Neural cell (in vitro differentiated cells): Measurements from ENCODE around the gene SSR4. TPM values are rescaled to one million over a fixed set of nuclear protein-coding genes. Genes with fewer than 3 reads are reported as not detected.

Experiments
- H2AFZ ChIP-seq: fragments of 200-600, 300-800 bp; sonication (generic), shearing (Covaris generic); 2 replicates; pipeline ENCODE4 v1.6.0; 2014; ENCODE audit warnings: low read depth, mild to moderate bottlenecking, antibody characterized with exemption, low read length, moderate library complexity
- H3F3A ChIP-seq: fragments of 200-600 bp; shearing (Covaris generic); 2 replicates; pipeline ENCODE4 v1.6.1; 2016; ENCODE audit warnings: mild to moderate bottlenecking, moderate library complexity, mixed read lengths, antibody characterized with exemption, low read length; ENCODE audit not compliant: insufficient read depth, poor library complexity, severe bottlenecking
- H3K27ac ChIP-seq: fragments of 200-600, 300-800 bp; sonication (generic), shearing (Covaris generic); 2 replicates; pipeline ENCODE4 v1.5.1; 2014; ENCODE audit warnings: mild to moderate bottlenecking, low read length, moderate library complexity
- H3K27me3 ChIP-seq: fragments of 300-800, 200-600 bp; sonication (generic), shearing (Covaris generic); 2 replicates; pipeline ENCODE4 v1.6.0; 2014; ENCODE audit warnings: mild to moderate bottlenecking, low read depth, low read length, moderate library complexity; ENCODE audit not compliant: insufficient read depth
- H3K36me3 ChIP-seq: fragments of 300-800, 200-600 bp; sonication (generic), shearing (Covaris generic); 2 replicates; pipeline ENCODE4 v1.5.1; 2014; ENCODE audit warnings: mild to moderate bottlenecking, antibody characterized with exemption, low read length, moderate library complexity; ENCODE audit not compliant: insufficient read depth
- H3K4me2 ChIP-seq: fragments of 300-800, 200-600 bp; sonication (generic), shearing (Covaris generic); 2 replicates; pipeline ENCODE4 v1.6.0; 2014; ENCODE audit warnings: mild to moderate bottlenecking, low read length
- H3K4me3 ChIP-seq: fragments of 300-800, 200-600 bp; sonication (generic), shearing (Covaris generic); 2 replicates; pipeline ENCODE4 v1.5.1; 2014; ENCODE audit warnings: mild to moderate bottlenecking, low read length, moderate library complexity
- H3K79me2 ChIP-seq: fragments of 200-600 bp; shearing (Covaris generic); replicated peaks from 2 replicates; pipeline ENCODE4 v1.6.0; 2014; ENCODE audit warnings: mild to moderate bottlenecking, low read length, moderate library complexity; ENCODE audit not compliant: insufficient read depth
- H3K9ac ChIP-seq: fragments of 300-800, 200-600 bp; sonication (generic), shearing (Covaris generic); 2 replicates; pipeline ENCODE4 v1.6.1; 2016; ENCODE audit warnings: mild to moderate bottlenecking, low read length, mixed read lengths
- H3K9me2 ChIP-seq: fragments of 200-600 bp; shearing (Covaris generic); 2 replicates; pipeline ENCODE4 v1.6.1; 2016; ENCODE audit warnings: mild to moderate bottlenecking, low read length, mixed read lengths; ENCODE audit not compliant: insufficient read depth
- H3K9me3 ChIP-seq: fragments of 200-600, 300-800 bp; sonication (generic), shearing (Covaris generic); 2 replicates; pipeline ENCODE4 v1.6.1; 2016; ENCODE audit warnings: mild to moderate bottlenecking, mixed run types, low read length, moderate library complexity, mixed read lengths
- H4K20me1 ChIP-seq: fragments of 200-600 bp; shearing (Covaris generic); 2 replicates; pipeline ENCODE4 v1.6.1; 2016; ENCODE audit warnings: mild to moderate bottlenecking, mixed run types; ENCODE audit not compliant: insufficient read depth
- EP300 ChIP-seq: fragments of 450-650 bp; conservative IDR thresholded peaks from 2 replicates; pipeline ENCODE4 v1.6.1; 2014; ENCODE audit warnings: antibody characterized with exemption, mild to moderate bottlenecking, moderate library complexity; ENCODE audit not compliant: poor library complexity, severe bottlenecking
- EZH2 ChIP-seq: fragments of 200-600, 300-800 bp; shearing (Covaris generic), sonication (generic); IDR thresholded peaks from 2 replicates; pipeline ENCODE4 v1.6.1; 2014; ENCODE audit warnings: antibody characterized with exemption, low read length, borderline replicate concordance, mild to moderate bottlenecking; ENCODE audit not compliant: insufficient read depth, poor library complexity, severe bottlenecking
- MXI1 ChIP-seq: fragments of 450-650 bp; conservative IDR thresholded peaks from 2 replicates; pipeline ENCODE4 v1.6.1; 2014; ENCODE audit warnings: antibody characterized with exemption, mild to moderate bottlenecking; ENCODE audit not compliant: poor library complexity, severe bottlenecking
- POLR2AphosphoS5 ChIP-seq: IDR thresholded peaks from 2 replicates; pipeline ENCODE4 v1.6.1; 2012
- RAD21 ChIP-seq: fragments of 450-650 bp; conservative IDR thresholded peaks from 2 replicates; pipeline ENCODE4 v1.6.1; 2014; ENCODE audit warnings: antibody characterized with exemption, mild to moderate bottlenecking, moderate library complexity
- REST ChIP-seq: IDR thresholded peaks from 2 replicates; pipeline ENCODE4 v1.6.1; 2012; ENCODE audit warnings: borderline replicate concordance
- SMC3 ChIP-seq: fragments of 450-650 bp; conservative IDR thresholded peaks from 2 replicates; pipeline ENCODE4 v1.6.1; 2014; ENCODE audit warnings: antibody characterized with exemption, mild to moderate bottlenecking, moderate library complexity; ENCODE audit not compliant: poor library complexity
- TAF1 ChIP-seq: IDR thresholded peaks from 2 replicates; pipeline ENCODE4 v1.6.1; 2012; ENCODE audit warnings: low read depth
- polyA plus RNA-seq: library from polyadenylated mRNA; depleted of rRNA; stranded (reverse); fragments of >200 nt; gene quantifications from 2 replicates; pipeline ENCODE4 v1.2.3, GENCODE V29; 2014
- TF ChIP-seq, protein P1 (sequence below): fragments of 450-650 bp; IDR thresholded peaks from 2 replicates; pipeline ENCODE4 v1.5.1; 2014; ENCODE audit warnings: antibody characterized with exemption, mild to moderate bottlenecking, moderate library complexity; ENCODE audit not compliant: poor library complexity, severe bottlenecking

The SSR4 gene
- polyA plus RNA-seq, 1 donor from 2014 or later: 186 TPM

GRCh38 chrX:153819384-153820040, 25.0 kb downstream of the SSR4 start:
- TF ChIP-seq RAD21: no peak
- TF ChIP-seq REST: peak; percentile 1
- no peaks in the 10 kb centered on the region for H3K36me3 ChIP-seq
- no peaks in the 10 kb centered on the region for H3K9me3 ChIP-seq
- peak overlapping the region; percentile 62 for H3K4me3 ChIP-seq
- peak overlapping the region; percentile 79 for H3K9ac ChIP-seq
- peak overlapping the region; percentile 82 for H3K27ac ChIP-seq
- no peaks in the 10 kb centered on the region for H3K27me3 ChIP-seq
- no peaks in the 10 kb centered on the region for H3K9me2 ChIP-seq
- H3F3A ChIP-seq: no peaks in the 10 kb centered on the region
- peaks cover 64% of the 10 kb centered on the region for H3K79me2 ChIP-seq
- peak overlapping the region; percentile 6 for H3K4me2 ChIP-seq
- no peak overlapping the region for H2AFZ ChIP-seq
- H4K20me1 ChIP-seq: no peaks in the 10 kb centered on the region

- TF ChIP-seq, protein P1, sequence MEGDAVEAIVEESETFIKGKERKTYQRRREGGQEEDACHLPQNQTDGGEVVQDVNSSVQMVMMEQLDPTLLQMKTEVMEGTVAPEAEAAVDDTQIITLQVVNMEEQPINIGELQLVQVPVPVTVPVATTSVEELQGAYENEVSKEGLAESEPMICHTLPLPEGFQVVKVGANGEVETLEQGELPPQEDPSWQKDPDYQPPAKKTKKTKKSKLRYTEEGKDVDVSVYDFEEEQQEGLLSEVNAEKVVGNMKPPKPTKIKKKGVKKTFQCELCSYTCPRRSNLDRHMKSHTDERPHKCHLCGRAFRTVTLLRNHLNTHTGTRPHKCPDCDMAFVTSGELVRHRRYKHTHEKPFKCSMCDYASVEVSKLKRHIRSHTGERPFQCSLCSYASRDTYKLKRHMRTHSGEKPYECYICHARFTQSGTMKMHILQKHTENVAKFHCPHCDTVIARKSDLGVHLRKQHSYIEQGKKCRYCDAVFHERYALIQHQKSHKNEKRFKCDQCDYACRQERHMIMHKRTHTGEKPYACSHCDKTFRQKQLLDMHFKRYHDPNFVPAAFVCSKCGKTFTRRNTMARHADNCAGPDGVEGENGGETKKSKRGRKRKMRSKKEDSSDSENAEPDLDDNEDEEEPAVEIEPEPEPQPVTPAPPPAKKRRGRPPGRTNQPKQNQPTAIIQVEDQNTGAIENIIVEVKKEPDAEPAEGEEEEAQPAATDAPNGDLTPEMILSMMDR: no peak
- TF ChIP-seq EZH2 (no peak), TAF1 (no peak), MXI1 (no peak), REST (no peak), EP300 (no peak), POLR2AphosphoS5 (no peak), SMC3 (no peak)
- Histone ChIP-seq H3K9me2 (no peaks in the 10 kb centered on the region), H3K27ac (peak overlapping the region; percentile 5), H3K27me3 (no peaks in the 10 kb centered on the region), H3K36me3 (no peaks in the 10 kb centered on the region), H3K79me2 (peaks cover 65% of the 10 kb centered on the region), H3K4me2 (no peak overlapping the region), H3K9ac (no peak overlapping the region), H4K20me1 (no peaks in the 10 kb centered on the region), H3F3A (no peaks in the 10 kb centered on the region), H3K4me3 (no peak overlapping the region), H3K9me3 (no peaks in the 10 kb centered on the region), H2AFZ (no peak overlapping the region)
Observed at GRCh38 chrX:153820601-153821000, 26.1 kb downstream of the SSR4 start.
